ENCODE data around the gene FGF9.

Gene FGF9

GRCh38 chr13:21710163-21710562, 39.3 kb downstream of the FGF9 start:
- no peak for DNase-seq (ENCODE audit: low read depth)

- DNase-seq (ENCODE audit: low read depth), result no peak
Observed at GRCh38 chr13:21717817-21718216, 46.9 kb downstream of the FGF9 start.

GRCh38 chr13:21719463-21719862, 48.6 kb downstream of the FGF9 start:
- DNase-seq (ENCODE audit: low read depth), result no peak

- DNase-seq (ENCODE audit: low read depth), result no peak
Observed at GRCh38 chr13:21723807-21724505, 53.1 kb downstream of the FGF9 start.

GRCh38 chr13:21730186-21730880, 59.5 kb downstream of the FGF9 start:
- DNase-seq (ENCODE audit: low read depth), result no peak

GRCh38 chr13:21733475-21734263, 62.8 kb downstream of the FGF9 start:
- no peak for DNase-seq (ENCODE audit: low read depth)

- DNase-seq (ENCODE audit: low read depth), result no peak
Observed at GRCh38 chr13:21734961-21735360, 64.1 kb downstream of the FGF9 start.

GRCh38 chr13:21735701-21736401, 65.0 kb downstream of the FGF9 start:
- DNase-seq (ENCODE audit: low read depth), result no peak

- DNase-seq (ENCODE audit: low read depth), result no peak
Observed at GRCh38 chr13:21736926-21737325, 66.1 kb downstream of the FGF9 start.

- no peak for DNase-seq (ENCODE audit: low read depth)
Observed at GRCh38 chr13:21738630-21739029, 67.8 kb downstream of the FGF9 start.

- no peak for DNase-seq (ENCODE audit: low read depth)
Observed at GRCh38 chr13:21739771-21740170, 68.9 kb downstream of the FGF9 start.

- DNase-seq (ENCODE audit: low read depth), result no peak
Observed at GRCh38 chr13:21741396-21741979, 70.6 kb downstream of the FGF9 start.

GRCh38 chr13:21742096-21742495, 71.2 kb downstream of the FGF9 start:
- no peak for DNase-seq (ENCODE audit: low read depth)

GRCh38 chr13:21744149-21744548, 73.3 kb downstream of the FGF9 start:
- DNase-seq (ENCODE audit: low read depth), result no peak

- DNase-seq (ENCODE audit: low read depth), result no peak
Observed at GRCh38 chr13:21745307-21745706, 74.4 kb downstream of the FGF9 start.

GRCh38 chr13:21747456-21747855, 76.6 kb downstream of the FGF9 start:
- DNase-seq (ENCODE audit: low read depth), result no peak

- DNase-seq (ENCODE audit: low read depth), result no peak
Observed at GRCh38 chr13:21748166-21748565, 77.3 kb downstream of the FGF9 start.

GRCh38 chr13:21749410-21749809, 78.5 kb downstream of the FGF9 start:
- no peak for DNase-seq (ENCODE audit: low read depth)

GRCh38 chr13:21752501-21752900, 81.6 kb downstream of the FGF9 start:
- DNase-seq (ENCODE audit: low read depth), result no peak

- DNase-seq (ENCODE audit: low read depth), result no peak
Observed at GRCh38 chr13:21753117-21753729, 82.3 kb downstream of the FGF9 start.

Data from activated T-cell treated with anti-CD3 and anti-CD28 coated beads for 48 hours (primary cell).